Stimulated activated CD4-positive, alpha-beta T cell treated with anti-CD3 and anti-CD28 coated beads, Interleukin-12 subunit alpha, Interleukin-12 subunit beta, amount 100 ng/mL, for 48 hours (primary cell): ENCODE data around the gene CGB1.
"Not testable (repeated sequence)": the region's sequence is repeated elsewhere in the genome, so short reads cannot be mapped to it uniquely, and the experiment has no call there.

Experiments used
- DNase-seq, 3 donors: peaks; one replicate each; pipeline ENCODE4 v3.0.0-alpha.2; 2020; ENCODE audit warnings: low read depth in 2 of 3, low spot score in 1 of 3

The CGB1 gene

GRCh38 chr19:49036815-49037214, at the start of gene CGB1:
CGB1 (minus strand) TSS chr19:49036895; CDS start chr19:49036711, 184 bp downstream.
- DNase-seq, result peak; percentile 50 to 68 (median 64)

DNA sequence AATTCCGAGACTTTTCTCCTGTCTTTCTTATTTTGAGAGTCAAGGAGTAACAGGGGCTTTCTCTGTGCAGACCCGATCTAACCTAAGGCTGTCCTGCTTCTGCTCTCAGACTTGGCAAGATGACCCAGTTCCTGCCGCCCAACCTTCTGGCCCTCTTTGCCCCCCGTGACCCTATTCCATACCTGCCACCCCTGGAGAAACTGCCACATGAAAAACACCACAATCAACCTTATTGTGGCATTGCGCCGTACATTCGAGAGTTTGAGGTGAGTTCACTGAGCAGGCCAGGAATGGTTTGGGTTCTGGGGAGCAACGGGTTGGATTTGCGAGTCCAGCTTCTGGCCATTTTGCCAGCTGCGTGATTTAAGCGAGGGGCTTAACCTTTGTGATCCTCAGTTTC, 49.6 kb upstream of the CGB1 start:
- no peak for DNase-seq

DNA sequence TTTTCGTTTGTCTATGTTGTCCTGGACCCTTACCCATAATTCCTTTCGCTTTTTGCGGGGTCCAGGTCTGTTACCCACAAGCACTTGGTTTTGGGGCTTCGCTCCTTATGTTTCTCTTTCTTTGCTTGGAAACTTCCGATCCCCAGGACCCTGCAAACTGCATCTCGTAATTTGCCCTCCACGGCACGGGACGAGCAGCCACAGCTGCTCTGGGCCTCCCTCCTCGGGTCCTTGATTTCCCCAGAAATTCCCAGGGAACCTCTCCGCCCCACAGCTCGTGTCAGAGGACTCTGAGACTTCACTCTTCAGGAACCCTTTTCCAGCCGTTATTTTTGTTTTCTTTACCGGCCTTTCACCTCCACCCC, 49.2 kb upstream of the CGB1 start:
- no peak for DNase-seq

DNA sequence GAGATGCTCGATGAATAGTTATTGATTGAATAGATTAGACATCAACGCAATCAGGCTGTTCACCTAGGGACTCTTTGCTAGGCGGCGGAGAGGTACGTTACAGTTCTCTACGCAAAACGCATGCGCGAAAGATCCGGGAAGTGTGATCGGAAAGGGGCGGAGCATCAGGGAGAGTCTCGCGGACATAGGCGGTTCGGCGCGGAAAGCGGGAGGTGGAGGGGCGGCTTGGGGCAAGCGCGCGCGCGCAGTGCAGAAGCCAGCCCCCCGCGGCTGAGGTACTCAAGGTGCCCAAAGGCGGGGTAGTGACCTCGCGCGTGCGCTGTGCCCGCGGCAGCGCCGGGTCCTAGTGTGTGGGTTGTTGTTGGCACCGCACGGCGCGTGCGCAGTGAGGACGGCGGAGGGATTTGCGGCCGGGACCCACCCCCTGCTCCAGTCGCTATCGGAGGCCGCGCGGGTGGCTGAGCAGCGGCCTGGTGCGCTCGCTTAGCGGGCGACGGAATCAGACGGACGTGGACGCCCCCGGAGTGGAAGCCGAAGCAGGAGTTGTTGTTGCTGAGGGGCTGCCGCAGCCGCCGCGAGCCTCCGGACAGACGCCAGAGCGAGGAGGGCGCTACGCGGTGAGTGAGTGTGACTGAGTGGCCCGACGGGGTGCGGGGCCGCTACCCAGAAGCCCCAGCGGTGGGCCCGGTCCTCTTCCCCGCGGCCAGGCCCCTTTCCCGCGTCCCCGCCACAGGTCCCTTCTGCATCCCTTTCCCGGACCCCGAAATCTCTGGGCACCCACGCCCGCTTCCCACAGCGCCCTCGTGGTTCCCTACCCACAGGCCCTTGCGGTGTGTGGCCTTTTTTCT, 48.5 kb upstream of the CGB1 start, which contains the start of gene SNRNP70:
TSS of gene SNRNP70 (plus strand) at position 432 of the 848 bp plus-strand sequence. CDS start 964 bp downstream, outside the sequence.
- DNase-seq, result peak; percentile 97 to 99 (median 98)

- no peak for DNase-seq
Measured at GRCh38 chr19:49084206-49085019, 47.7 kb upstream of the CGB1 start.

GRCh38 chr19:49081273-49081672, 44.6 kb upstream of the CGB1 start:
- DNase-seq, result no peak

DNA sequence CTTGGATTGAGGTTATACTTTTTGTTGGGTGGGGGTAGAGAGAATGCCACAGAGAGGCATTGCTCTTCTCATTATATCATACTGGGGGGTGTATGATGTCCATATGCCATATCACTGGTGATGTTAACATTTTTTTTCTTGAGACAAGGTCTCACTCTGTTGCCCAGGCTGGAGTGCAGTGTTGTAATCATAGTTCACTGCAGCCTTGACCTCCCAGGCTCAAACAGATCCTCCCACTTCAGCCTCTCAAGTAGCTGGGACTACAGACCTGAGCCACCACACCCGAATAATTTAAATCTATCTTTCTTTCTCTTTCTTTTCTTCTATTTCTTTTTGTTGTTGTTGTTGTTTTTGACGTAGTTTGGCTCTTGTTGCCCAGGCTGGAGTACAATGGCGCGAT, 43.7 kb upstream of the CGB1 start:
- no peak for DNase-seq

- DNase-seq, result not testable (repeated sequence)
Measured at GRCh38 chr19:49074869-49075268, 38.2 kb upstream of the CGB1 start.

DNA sequence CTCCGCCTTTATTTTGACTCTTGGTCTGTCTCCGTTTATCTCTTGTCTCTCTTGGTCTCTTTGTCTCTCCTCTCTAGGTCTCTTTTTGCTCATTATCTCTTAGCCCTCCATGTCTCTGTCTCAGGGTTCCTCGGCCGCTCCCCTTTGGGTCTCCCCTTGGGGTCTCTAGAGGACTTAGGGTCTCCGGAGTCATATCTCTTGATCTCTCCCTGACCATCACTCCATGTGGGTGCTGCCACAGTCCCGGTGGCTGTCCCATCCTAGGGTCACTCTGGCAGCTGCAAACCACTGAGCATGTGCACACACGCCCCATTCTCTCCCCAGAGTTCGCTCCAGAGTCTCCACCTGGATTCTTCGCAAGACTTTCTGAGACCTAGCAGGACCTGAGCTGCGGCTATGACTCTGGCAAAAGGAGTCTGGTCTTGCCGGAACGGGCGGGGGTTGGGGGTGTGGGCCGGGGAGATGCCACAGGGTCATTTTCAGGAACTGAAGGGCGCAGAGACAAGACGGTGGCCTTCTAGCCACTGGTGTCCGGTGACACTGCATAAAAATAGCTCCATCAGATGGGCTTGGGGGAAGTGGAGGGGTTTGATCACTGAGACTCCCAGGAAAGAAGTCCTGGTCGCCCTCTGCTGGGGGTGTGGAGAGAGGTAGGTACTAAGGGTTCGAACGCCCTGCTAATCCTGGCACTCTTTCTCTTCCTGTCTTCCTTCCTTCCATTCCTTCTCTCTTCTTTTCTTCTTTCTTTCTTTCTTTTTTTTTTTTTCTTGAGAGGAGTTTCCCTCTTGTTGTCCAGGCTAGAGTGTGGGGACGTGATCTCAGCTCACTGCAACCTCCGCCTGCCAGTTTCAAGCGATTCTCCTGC, 37.1 kb upstream of the CGB1 start:
- no peak for DNase-seq

GRCh38 chr19:49071860-49072547, 35.3 kb upstream of the CGB1 start:
- DNase-seq, result no peak

DNA sequence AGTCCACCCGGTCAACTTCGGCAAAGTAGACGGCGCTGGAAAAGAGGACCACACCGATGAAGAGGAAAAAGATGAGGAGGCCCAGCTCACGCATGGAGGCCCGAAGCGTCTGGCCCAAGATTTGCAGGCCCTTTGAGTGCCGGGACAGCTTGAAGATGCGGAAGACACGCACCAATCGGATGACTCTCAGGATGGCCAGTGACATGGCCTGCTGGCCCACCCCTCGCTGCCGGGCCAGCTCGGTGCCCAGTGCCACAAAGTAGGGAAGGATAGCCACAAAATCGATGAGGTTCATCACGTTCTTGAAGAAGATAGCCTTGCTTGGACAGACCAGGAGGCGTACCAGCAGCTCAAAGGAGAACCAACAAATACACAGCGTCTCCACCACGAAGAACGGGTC, 33.7 kb upstream of the CGB1 start:
- no peak for DNase-seq

DNA sequence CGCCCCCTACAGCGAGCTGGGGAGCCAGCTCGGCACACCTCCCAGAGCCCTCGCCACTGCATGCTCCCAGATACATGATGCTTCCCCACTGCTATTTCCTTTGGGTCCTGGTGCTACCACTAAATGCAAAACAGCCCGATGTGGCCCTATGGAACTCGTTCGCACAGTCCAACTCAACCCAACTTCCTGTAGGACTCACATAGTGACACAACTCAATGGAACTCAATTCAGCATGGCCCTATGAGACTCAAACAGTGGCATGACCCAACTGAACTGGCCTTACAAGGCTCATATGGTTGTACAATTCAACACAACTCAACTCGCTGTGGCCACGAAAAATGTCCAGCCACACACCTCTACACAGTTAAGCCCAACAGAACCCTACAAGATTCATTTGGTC, 32.3 kb upstream of the CGB1 start:
- DNase-seq, result no peak

GRCh38 chr19:49067554-49067953, 30.9 kb upstream of the CGB1 start:
- no peak for DNase-seq

- DNase-seq, result no peak
Measured at GRCh38 chr19:49065905-49066512, 29.3 kb upstream of the CGB1 start.

DNA sequence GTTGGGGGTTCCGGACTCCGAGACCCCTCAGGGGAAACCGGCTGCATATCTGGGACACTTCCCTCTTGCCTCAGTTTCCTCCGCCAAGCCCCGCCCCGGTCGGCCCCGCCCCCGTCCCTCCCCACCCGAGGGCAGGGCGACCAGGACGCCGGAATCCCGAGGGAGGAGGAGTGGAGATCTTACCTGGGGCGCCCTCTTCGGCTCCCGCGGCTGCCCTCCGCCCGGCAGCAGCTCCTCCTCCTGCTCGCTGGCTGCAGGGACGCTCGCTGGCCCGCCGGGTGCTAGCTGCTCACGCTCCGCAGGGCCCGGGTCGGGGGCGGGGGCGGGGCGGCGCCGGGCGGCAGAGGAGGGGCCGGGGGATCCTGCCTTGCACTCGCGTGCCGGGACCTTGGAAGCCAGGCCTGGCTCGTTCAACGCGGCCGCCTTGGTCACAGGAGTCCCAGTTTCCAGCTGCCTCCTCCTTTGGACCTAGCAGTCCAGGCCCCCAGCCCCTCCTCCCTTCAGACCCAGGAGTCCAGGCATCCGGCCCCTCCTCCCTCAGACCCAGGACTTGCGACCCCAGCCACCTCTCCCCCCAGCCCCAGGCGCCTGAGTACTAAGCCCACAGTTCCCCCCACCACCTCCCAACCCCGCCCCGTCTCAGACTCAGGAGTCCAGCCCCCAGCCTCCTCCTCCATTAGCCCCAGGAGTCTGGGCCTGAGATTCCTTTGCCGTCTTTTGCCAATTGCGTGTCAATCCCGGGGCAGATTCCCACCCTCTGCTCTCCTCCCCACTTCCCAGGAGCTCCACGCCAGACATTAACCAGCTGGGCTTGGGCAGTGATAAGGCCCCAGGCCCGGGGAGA, 28.3 kb upstream of the CGB1 start, which contains the start of gene NTF4:
TSS of gene NTF4 (minus strand) at position 51 of the 844 bp plus-strand sequence. CDS start 2,821 bp downstream, outside the sequence.
- no peak for DNase-seq

- no peak for DNase-seq
Measured at GRCh38 chr19:49064029-49064629, 27.4 kb upstream of the CGB1 start.

DNA sequence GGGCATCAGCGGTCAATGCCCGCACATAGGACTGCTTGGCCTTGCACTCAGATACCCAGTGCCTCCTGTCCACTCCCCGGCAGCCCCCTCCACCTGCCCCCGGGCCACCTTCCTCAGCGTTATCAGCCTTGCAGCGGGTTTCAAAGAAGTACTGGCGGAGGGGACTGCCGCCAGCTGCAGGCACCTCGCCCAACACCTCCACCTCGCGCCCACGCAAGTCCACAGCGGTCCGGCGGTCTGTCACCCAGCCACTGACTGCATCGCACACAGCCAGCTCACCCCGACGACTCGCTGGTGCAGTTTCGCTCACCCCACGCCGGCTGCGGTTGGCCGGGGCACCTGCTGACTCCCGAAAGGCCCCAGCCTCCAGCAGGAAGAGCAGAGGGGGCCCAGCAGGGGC, 24.8 kb upstream of the CGB1 start:
- no peak for DNase-seq

DNA sequence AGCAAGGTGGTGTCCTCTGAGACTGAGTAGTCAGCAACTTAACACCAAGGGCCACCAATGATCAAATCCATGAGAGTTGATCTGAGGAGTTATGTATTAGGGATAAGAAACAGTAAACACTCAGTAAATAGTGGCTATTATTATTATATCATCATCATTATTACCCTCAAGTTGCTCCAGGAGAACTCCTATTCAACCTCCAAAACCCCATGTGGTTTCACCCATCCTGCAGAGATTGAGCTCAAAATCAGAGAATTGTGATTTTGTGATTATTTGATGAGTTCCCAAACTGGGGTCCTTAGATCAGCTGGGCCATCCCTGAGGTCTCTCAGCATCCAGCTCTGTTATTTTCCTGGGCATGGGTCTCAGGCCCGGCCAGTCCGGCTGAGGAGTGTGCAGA, 24.3 kb upstream of the CGB1 start:
- no peak for DNase-seq

GRCh38 chr19:49059053-49059452, 22.4 kb upstream of the CGB1 start:
- DNase-seq, result no peak
